ENCODE data around the gene ETV6. TPM values are rescaled to one million over a fixed set of nuclear protein-coding genes. Genes with fewer than 3 reads are reported as not detected.

Gene ETV6
- total and polyA plus RNA-seq, 2 of the 8 experiments (the other 6 are each of a cell fraction or from before 2014, with no cell fraction given) = 5.5 to 23.9 TPM

DNA sequence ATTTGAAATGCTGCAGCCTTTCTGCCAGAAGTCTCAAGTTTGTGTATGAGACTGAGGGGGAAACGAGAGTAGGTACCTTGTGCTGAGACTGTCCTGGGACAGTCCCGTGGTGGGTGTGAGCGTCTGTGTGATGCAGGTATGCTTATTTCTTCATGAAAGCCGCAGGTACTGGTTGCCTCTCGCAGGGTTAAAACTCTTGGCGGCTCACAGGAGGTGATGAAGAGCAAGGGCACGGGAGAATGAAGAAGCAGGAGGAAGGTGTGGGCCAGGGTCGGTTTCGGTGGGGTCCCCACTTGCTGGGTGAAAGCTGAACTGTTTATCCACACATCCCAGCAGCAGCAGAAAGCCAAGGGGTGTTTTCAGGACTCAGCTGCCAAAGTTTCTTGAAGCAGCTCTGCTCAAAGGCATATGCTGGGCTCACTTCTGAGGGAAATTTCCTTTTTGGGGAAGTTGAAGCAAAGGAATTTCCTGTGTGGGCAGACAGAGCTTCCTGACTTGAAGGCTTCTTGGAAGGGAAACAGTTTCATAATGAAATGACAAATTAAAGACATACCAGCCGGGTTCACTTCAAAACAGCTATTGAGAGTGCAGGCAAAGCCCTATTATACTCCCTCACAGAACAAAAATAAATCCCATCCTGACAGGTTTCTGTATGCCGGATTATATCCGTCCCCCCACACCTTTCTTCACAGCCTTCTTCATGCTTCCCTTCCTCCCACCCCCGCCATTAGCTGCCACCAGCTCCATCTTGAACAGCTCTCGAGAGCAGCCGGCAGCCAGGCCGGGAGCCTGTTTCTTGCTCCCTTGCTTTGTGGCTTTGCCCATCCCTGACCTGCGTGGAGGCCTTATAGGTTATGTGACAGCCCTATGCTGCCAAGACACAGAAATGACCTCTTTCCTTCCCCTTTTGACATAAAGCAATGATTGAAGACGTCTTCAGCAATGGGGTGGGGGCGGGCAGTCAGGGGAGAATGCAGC is 116.6 kb downstream of the ETV6 start:
- no peak overlapping the region for H4K91ac ChIP-seq (replicated peaks; ENCODE audit: insufficient read length, low read length)
- no peak overlapping the region for H2BK20ac ChIP-seq (ENCODE audit: low read length)
- no peak overlapping the region for H2BK120ac ChIP-seq (replicated peaks; ENCODE audit: low read depth, low read length)
- no peaks in the 10 kb centered on the region for H3K9me3 ChIP-seq (ENCODE audit: insufficient read depth in 2 of 2, low read depth in 1 of 2, low read length in 1 of 2)
- POLR2A ChIA-PET (ENCODE audit: partially characterized antibody) = interaction anchor here (0.8 to 2.7 kb wide), 3 partner anchors 14 to 20 kb away, joined by 3 to 6 read pairs (median 3); no protein-coding TSS in a partner anchor
- no peak overlapping the region for H4K5ac ChIP-seq (ENCODE audit: insufficient read length, low read depth, low read length)
- no peak overlapping the region for H3K9ac ChIP-seq (replicated peaks in 1 of 4; ENCODE audit: extremely low read depth in 1 of 4, low read depth in 3 of 4, low read length in 3 of 4)
- no peak overlapping the region; the same call in 1 of the 2 replicates for H4K8ac ChIP-seq (ENCODE audit: extremely low read depth, insufficient read depth, low read length)
- no peak overlapping the region for H2BK15ac ChIP-seq (ENCODE audit: low read length)
- no peak overlapping the region for H3K4me3 ChIP-seq (ENCODE audit: extremely low read depth in 1 of 4, insufficient read depth in 2 of 4, low read depth in 3 of 4, low read length in 4 of 4)
- no peak overlapping the region for H2AFZ ChIP-seq (ENCODE audit: low read length)
- WGBS, 2 experiments (ENCODE audit: extremely low coverage in 1 of 2, insufficient coverage in 1 of 2, insufficient read length in 1 of 2, insufficient replicate concordance in 2 of 2, low coverage in 1 of 2, low lambda C conversion rate in 2 of 2, missing lambda C conversion rate in 1 of 2) = 80% methylated on average over 19 of the region's 19 CpGs; no CpG with 5 or more reads in 1 of the 2 experiments
- H3K4me1 ChIP-seq (replicated peaks in 1 of 4; ENCODE audit: control insufficient read depth in 3 of 4, insufficient read depth in 4 of 4, low read length in 3 of 4) = peaks cover 7 to 24% (median 9%) of the 10 kb centered on the region in 4 experiments
- CTCF ChIA-PET (ENCODE audit: partially characterized antibody) = interaction anchor here (1.0 to 2.5 kb wide), 4 partner anchors 14 to 307 kb away, joined by 4 to 6 read pairs (median 4); no protein-coding TSS in a partner anchor
- no peak for DNase-seq (ENCODE audit: low read depth in 1 of 2, low spot score in 2 of 2)
- no peak overlapping the region for H3K27ac ChIP-seq (ENCODE audit: low read depth, low read length)
- no peak overlapping the region for H3K4ac ChIP-seq (replicated peaks; ENCODE audit: insufficient read length, low read depth, low read length)
- no peak overlapping the region for H3K4me2 ChIP-seq (ENCODE audit: insufficient read depth in 1 of 2, low read depth in 2 of 2, low read length in 2 of 2)
- H3K23me2 ChIP-seq (ENCODE audit: low read depth, low read length) = no peaks in the 10 kb centered on the region
- H3K56ac ChIP-seq (replicated peaks; ENCODE audit: insufficient read length, low read depth, low read length) = no peak overlapping the region
- H3K27me3 ChIP-seq (replicated peaks in 1 of 4; ENCODE audit: control insufficient read depth in 3 of 4, extremely low read depth in 1 of 4, insufficient read depth in 3 of 4, low read length in 3 of 4) = no peaks in the 10 kb centered on the region
- TF ChIP-seq GTF2F1 (IDR thresholded peaks at IDR 0.05; ENCODE audit: borderline replicate concordance, low read depth, low read length) (no peak), RNF2 (IDR thresholded peaks at IDR 0.05; ENCODE audit: borderline replicate concordance, low read depth, low read length, missing control alignments, poor library complexity, severe bottlenecking) (no peak), TCF12 (IDR thresholded peaks at IDR 0.05; ENCODE audit: low read depth, low read length) (no peak), YY1 (IDR thresholded peaks at IDR 0.05; ENCODE audit: low read depth, low read length) (0 out of 2 replicates have a peak, but pooled peaks have one; percentile 11), SIRT6 (IDR thresholded peaks at IDR 0.05; ENCODE audit: low read length) (no peak)
- no peak overlapping the region for H3K23ac ChIP-seq (ENCODE audit: insufficient read length)
- 0 out of 4 replicates have a peak, but pooled peaks cover 0 to 3% of the 10 kb centered on the region in 2 experiments for H3K79me2 ChIP-seq (ENCODE audit: control insufficient read depth in 1 of 2, insufficient read depth in 2 of 2, low read length in 2 of 2)
- H3K36me3 ChIP-seq (ENCODE audit: control insufficient read depth in 2 of 4, insufficient read depth in 4 of 4, low read length in 3 of 4) = no peaks in the 10 kb centered on the region; a peak in 1 of 8 replicates
- no peaks in the 10 kb centered on the region for H3K79me1 ChIP-seq (ENCODE audit: low read depth, low read length)
- H2BK12ac ChIP-seq (ENCODE audit: low read depth, low read length) = peak overlapping the region; percentile 22; the same call in 1 of the 2 replicates
- H4K20me1 ChIP-seq (replicated peaks in 1 of 2; ENCODE audit: control insufficient read depth in 1 of 2, insufficient read depth in 2 of 2, low read length in 2 of 2) = no peaks in the 10 kb centered on the region
- no peak overlapping the region; the same call in 1 of the 2 replicates for H2BK5ac ChIP-seq (ENCODE audit: low read depth, low read length)
- no peak overlapping the region for H2AK5ac ChIP-seq (ENCODE audit: low read depth, low read length)
- no peak overlapping the region for H3K18ac ChIP-seq (ENCODE audit: extremely low read depth, low read length)
- H3K14ac ChIP-seq (ENCODE audit: insufficient read length) = no peak overlapping the region
- no peak for FAIRE-seq

All from H1 (cell line).